GM21423 (cell line): ENCODE data around the gene ILKAP.

Experiments used
- ATAC-seq: cut with Tn5 transposase; IDR thresholded peaks from one replicate; pipeline ENCODE4 v1.9.1; 2021; ENCODE audit warnings: mild to moderate bottlenecking, moderate library complexity; ENCODE audit not compliant: unreplicated experiment

ILKAP gene

GRCh38 chr2:238125127-238125885 is 78.2 kb downstream of the ILKAP start:
- no peak for ATAC-seq

- ATAC-seq = no peak
Measured at GRCh38 chr2:238124488-238125126, 78.9 kb downstream of the ILKAP start.

DNA sequence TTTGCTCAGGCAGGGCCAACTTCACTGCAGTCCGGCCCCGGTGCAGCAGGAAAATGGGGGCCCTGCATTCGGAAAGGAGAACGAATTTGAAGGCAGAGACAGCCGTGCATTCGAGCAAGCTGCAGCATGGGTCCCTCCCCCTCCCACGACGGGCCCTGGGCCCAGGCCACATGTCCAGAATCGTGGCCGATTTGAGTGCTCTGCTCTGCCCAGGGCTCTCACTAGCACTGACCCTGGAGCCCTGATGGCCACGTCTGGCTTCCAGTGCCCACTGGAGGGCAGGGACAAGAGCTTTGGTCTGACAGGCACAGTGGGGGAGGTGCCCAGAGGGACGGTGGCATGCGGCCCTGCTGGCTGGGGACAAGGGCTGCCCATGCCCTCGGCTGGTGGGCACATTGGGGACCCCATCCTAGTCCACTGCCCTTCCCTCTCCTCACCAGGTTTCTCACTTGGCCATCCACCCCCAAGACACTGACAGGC is 79.5 kb downstream of the ILKAP start:
- ATAC-seq = no peak

GRCh38 chr2:238123218-238123971 is 80.1 kb downstream of the ILKAP start:
- no peak for ATAC-seq

GRCh38 chr2:238122287-238123217 is 80.9 kb downstream of the ILKAP start:
- ATAC-seq = no peak

- ATAC-seq = no peak
Measured at GRCh38 chr2:238121511-238122286, 81.8 kb downstream of the ILKAP start.

GRCh38 chr2:238120463-238121298 is 82.8 kb downstream of the ILKAP start:
- ATAC-seq = no peak
